ENCODE results near the gene DMWD. TPM values are rescaled to one million over a fixed set of nuclear protein-coding genes. Genes with fewer than 3 reads are reported as not detected.

The DMWD gene
- polyA plus RNA-seq, 1 of the 3 experiments (the other 2 are of a cell fraction): 40.6 TPM

DNA sequence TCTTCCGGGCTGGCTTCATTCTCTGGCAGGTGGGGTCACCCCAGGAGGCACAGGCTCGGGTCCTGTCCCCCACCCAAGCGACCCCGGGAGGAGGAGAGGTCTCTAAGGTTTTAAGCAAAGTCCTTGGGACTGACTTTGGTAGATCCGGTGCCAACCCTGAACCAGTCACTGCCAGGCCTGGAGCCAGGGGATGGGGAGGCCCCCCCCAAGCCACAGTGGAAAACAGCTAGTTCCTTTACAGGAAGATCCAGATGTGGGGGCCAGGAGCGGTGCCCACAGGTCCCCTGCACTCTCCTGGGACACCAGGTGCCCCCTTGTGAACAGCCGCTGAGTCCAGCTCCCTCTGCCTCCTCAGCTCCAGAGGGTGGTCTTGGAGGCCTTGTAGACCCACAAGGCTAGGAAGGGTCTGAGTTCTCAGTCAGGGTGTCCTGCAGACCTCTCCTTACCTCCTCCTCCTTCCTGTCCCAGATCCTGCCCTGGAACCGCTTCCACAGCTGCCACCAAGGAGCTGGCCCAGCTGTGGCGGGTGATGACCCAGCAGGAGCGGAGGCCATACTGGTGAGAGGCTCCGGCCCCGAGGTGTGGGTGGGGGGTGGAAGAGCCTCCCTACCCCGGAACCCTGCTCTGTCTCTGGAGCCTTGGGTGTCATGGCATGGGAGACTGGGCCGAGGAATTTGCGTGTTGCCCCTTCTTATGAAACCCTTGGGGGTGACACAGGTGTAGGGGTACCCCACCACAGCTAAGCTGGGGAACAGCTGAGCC is 29.6 kb downstream of the DMWD start:
- POLR2A ChIA-PET: no interaction called here
- no peak overlapping the region for H3K4me2 ChIP-seq
- CTCF ChIA-PET: interaction anchor here (0.5 to 1.5 kb wide), 3 partner anchors 36 to 277 kb away, joined by 3 read pairs; no protein-coding TSS in a partner anchor

DNA sequence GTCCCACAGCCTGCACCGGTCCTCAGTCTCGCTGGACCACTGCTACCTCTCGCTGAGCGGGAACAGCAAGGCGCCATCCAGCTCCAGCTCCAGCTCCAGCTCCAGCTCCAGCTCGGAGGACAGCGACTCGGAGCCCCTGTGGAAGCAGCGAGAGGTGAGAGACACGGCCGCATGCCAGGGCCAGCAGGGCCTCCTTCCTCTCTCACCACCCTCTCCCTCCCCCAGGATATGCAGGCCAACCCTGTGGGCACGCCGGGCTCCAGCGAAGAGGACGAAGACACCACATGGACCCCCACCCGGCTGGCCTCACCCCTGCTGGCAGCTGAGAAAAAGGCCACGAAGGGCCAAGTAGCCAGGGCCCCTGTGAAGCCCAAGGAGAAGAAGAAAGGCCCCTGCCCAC is 30.9 kb downstream of the DMWD start:
- H3K4me1 ChIP-seq (ENCODE audit: control insufficient read depth in 1 of 2, insufficient read depth in 2 of 2, low read depth in 1 of 2, low read length in 1 of 2): peaks cover 0 to 4% of the 10 kb centered on the region in 2 experiments; a peak in 1 of 4 replicates
- H3K9me2 ChIP-seq: no peaks in the 10 kb centered on the region
- H3K4me2 ChIP-seq: no peak overlapping the region
- no peaks in the 10 kb centered on the region for H3K27me3 ChIP-seq (ENCODE audit: insufficient read depth)
- no peak for TF ChIP-seq RCOR1 (IDR thresholded peaks at IDR 0.05; ENCODE audit: low read length)
- TF ChIP-seq CHD2 (IDR thresholded peaks at IDR 0.05; ENCODE audit: low read length, partially characterized antibody): no peak
- no peaks in the 10 kb centered on the region for H3F3A ChIP-seq (replicated peaks; ENCODE audit: insufficient read depth)
- WGBS (ENCODE audit: low lambda C conversion rate): 87% methylated on average over 11 of the region's 17 CpGs
- ChIA-PET CTCF (no interaction called here), POLR2A (no interaction called here)
- H3K79me2 ChIP-seq (ENCODE audit: insufficient read depth): no peaks in the 10 kb centered on the region
- H3K36me3 ChIP-seq (replicated peaks in 1 of 2; ENCODE audit: control insufficient read depth in 1 of 2, insufficient read depth in 2 of 2, low read length in 1 of 2): no peaks in the 10 kb centered on the region
- H3K27ac ChIP-seq (ENCODE audit: low read depth in 2 of 2, low read length in 1 of 2): no peak overlapping the region
- H4K20me1 ChIP-seq (ENCODE audit: insufficient read depth): no peaks in the 10 kb centered on the region
- no peak overlapping the region for H3K9ac ChIP-seq
- no peak overlapping the region for H2AFZ ChIP-seq (ENCODE audit: low read depth)
- no peaks in the 10 kb centered on the region for H3K9me3 ChIP-seq
- no peak overlapping the region for H3K4me3 ChIP-seq (ENCODE audit: low read depth in 2 of 2, low read length in 1 of 2)
- peak; percentile 17 for DNase-seq

More for the DNA sequence above, 29.6 kb downstream of the DMWD start:
- H3K4me3 ChIP-seq (ENCODE audit: low read depth in 2 of 2, low read length in 1 of 2): no peak overlapping the region
- no peaks in the 10 kb centered on the region for H3K79me2 ChIP-seq (ENCODE audit: insufficient read depth)
- no peak overlapping the region for H3K27ac ChIP-seq (ENCODE audit: low read depth in 2 of 2, low read length in 1 of 2)
- H3K9me2 ChIP-seq: no peaks in the 10 kb centered on the region
- no peaks in the 10 kb centered on the region for H3K27me3 ChIP-seq (ENCODE audit: insufficient read depth)
- no peak overlapping the region for H2AFZ ChIP-seq (ENCODE audit: low read depth)
- no peaks in the 10 kb centered on the region for H3K9me3 ChIP-seq
- 93% methylated on average over 8 of the region's 15 CpGs for WGBS (ENCODE audit: low lambda C conversion rate)
- no peak overlapping the region for H3K9ac ChIP-seq
- H3K36me3 ChIP-seq (replicated peaks in 1 of 2; ENCODE audit: control insufficient read depth in 1 of 2, insufficient read depth in 2 of 2, low read length in 1 of 2): no peaks in the 10 kb centered on the region
- DNase-seq: peak; percentile 23
- peaks cover 0 to 17% of the 10 kb centered on the region in 2 experiments; a peak in 1 of 4 replicates for H3K4me1 ChIP-seq (ENCODE audit: control insufficient read depth in 1 of 2, insufficient read depth in 2 of 2, low read depth in 1 of 2, low read length in 1 of 2)
- no peak for TF ChIP-seq TAF1 (IDR thresholded peaks at IDR 0.05; ENCODE audit: borderline replicate concordance, low read depth, low read length)
- TF ChIP-seq JUND (IDR thresholded peaks at IDR 0.05): no peak
- TF ChIP-seq ELF1 (IDR thresholded peaks at IDR 0.05): no peak
- TF ChIP-seq, protein P1, sequence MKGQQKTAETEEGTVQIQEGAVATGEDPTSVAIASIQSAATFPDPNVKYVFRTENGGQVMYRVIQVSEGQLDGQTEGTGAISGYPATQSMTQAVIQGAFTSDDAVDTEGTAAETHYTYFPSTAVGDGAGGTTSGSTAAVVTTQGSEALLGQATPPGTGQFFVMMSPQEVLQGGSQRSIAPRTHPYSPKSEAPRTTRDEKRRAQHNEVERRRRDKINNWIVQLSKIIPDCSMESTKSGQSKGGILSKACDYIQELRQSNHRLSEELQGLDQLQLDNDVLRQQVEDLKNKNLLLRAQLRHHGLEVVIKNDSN (IDR thresholded peaks at IDR 0.05; ENCODE audit: borderline replicate concordance, low read depth): no peak
- H4K20me1 ChIP-seq (ENCODE audit: insufficient read depth): no peaks in the 10 kb centered on the region
- no peaks in the 10 kb centered on the region for H3F3A ChIP-seq (replicated peaks; ENCODE audit: insufficient read depth)

DNA sequence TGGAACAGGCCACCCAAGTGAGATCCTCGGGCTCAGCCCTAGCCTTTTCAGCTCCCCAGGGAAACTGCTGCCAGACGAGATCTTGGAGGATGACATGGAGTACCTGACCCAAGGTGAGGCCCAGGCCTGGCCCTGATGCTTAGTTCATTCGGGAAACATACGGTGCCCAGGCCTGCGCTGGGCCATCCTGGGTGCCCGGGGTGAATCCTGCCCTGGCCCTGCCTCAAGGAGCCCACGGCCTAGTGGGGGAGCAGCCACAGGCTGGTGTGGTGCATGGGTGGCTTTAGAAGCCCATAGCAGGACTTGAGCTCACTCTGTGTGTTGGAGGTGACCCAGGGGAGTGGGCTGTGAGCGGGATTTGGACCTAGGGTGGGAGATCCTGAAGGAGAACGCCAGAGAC is 33.7 kb downstream of the DMWD start:
- DNase-seq: no peak
- WGBS (ENCODE audit: low lambda C conversion rate): 65% methylated on average over 5 of the region's 9 CpGs
- no peak overlapping the region for H2AFZ ChIP-seq (ENCODE audit: low read depth)
- TF ChIP-seq MXI1 (IDR thresholded peaks at IDR 0.05; ENCODE audit: low read depth, low read length) (no peak), NRF1 (IDR thresholded peaks at IDR 0.05; ENCODE audit: low read depth, low read length) (no peak)
- ChIA-PET CTCF (interaction anchor here (3.0 kb wide), 1 partner anchor 8 kb away, joined by 9 read pairs; no protein-coding TSS in a partner anchor), POLR2A (interaction anchor here (0.8 to 1.7 kb wide), 2 partner anchors 11 kb away, joined by 4 to 6 read pairs; partner anchors contain the start of gene SIX5)
- no peaks in the 10 kb centered on the region for H3K9me3 ChIP-seq
- H3K27ac ChIP-seq (ENCODE audit: low read depth in 2 of 2, low read length in 1 of 2): no peak overlapping the region
- no peak overlapping the region for H3K4me2 ChIP-seq
- no peaks in the 10 kb centered on the region for H3K9me2 ChIP-seq
- H3K4me3 ChIP-seq (ENCODE audit: low read depth in 2 of 2, low read length in 1 of 2): no peak overlapping the region
- H4K20me1 ChIP-seq (ENCODE audit: insufficient read depth): no peaks in the 10 kb centered on the region
- H3F3A ChIP-seq (replicated peaks; ENCODE audit: insufficient read depth): no peaks in the 10 kb centered on the region
- H3K27me3 ChIP-seq (ENCODE audit: insufficient read depth): no peaks in the 10 kb centered on the region
- no peaks in the 10 kb centered on the region for H3K36me3 ChIP-seq (replicated peaks in 1 of 2; ENCODE audit: control insufficient read depth in 1 of 2, insufficient read depth in 2 of 2, low read length in 1 of 2)
- H3K9ac ChIP-seq: no peak overlapping the region
- H3K79me2 ChIP-seq (ENCODE audit: insufficient read depth): no peaks in the 10 kb centered on the region
- H3K4me1 ChIP-seq (ENCODE audit: control insufficient read depth in 1 of 2, insufficient read depth in 2 of 2, low read depth in 1 of 2, low read length in 1 of 2): no peaks in the 10 kb centered on the region

All from SK-N-SH (cell line).